Vagina (tissue), 2 donors: Measurements from ENCODE around the gene SH3TC2.

ENCODE experiments used
- POLR2A ChIP-seq, 2 donors: fragments of 450-650 bp; IDR thresholded peaks; one replicate each; pipeline ENCODE4 v1.6.1; 2017; ENCODE audit warnings: antibody characterized with exemption in 2 of 2, mild to moderate bottlenecking in 2 of 2, moderate library complexity in 2 of 2
- POLR2AphosphoS5 ChIP-seq, 2 donors: sonication (generic); formaldehyde crosslinking; IDR thresholded peaks; one replicate each; pipeline ENCODE4 v1.9.0; 2017; ENCODE audit warnings: antibody characterized with exemption in 2 of 2, mild to moderate bottlenecking in 2 of 2, low read depth in 1 of 2; ENCODE audit not compliant: insufficient read depth in 1 of 2
- TF ChIP-seq, protein P1 (sequence below), 3 experiments: fragments of 450-650 bp in 2 of 3; fragments of 200-600 bp in 1 of 3; sonication (generic) in 1 of 3; IDR thresholded peaks; one replicate each; pipeline ENCODE4 v1.5.1; 2017 to 2019; ENCODE audit warnings: antibody characterized with exemption in 3 of 3, mild to moderate bottlenecking in 2 of 3, moderate library complexity in 2 of 3

DNA sequence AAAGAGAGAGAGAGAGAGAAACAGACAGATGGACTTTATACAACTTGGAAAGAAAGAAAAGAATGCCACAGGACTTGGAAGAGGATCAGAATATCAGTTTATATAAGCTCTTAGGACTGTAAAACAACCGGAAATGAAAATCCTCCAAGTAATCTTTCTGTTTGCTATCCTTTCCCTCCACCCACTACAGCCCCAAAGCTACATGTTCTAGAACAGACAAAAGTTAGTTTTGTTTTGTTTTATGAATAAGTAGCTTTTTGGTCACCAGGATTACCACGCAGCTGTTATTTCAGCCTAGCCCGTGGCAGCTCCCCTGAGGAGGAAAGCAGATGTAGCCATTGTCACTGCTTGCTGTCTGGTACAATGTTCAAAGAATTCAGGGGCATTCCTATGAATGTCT is 66.6 kb downstream of the SH3TC2 start:
- TF ChIP-seq POLR2A (IDR thresholded peaks at IDR 0.05) (no peak), POLR2AphosphoS5 (IDR thresholded peaks at IDR 0.05; ENCODE audit: insufficient read depth in 1 of 2, low read depth in 1 of 2) (no peak)
- TF ChIP-seq, protein P1, sequence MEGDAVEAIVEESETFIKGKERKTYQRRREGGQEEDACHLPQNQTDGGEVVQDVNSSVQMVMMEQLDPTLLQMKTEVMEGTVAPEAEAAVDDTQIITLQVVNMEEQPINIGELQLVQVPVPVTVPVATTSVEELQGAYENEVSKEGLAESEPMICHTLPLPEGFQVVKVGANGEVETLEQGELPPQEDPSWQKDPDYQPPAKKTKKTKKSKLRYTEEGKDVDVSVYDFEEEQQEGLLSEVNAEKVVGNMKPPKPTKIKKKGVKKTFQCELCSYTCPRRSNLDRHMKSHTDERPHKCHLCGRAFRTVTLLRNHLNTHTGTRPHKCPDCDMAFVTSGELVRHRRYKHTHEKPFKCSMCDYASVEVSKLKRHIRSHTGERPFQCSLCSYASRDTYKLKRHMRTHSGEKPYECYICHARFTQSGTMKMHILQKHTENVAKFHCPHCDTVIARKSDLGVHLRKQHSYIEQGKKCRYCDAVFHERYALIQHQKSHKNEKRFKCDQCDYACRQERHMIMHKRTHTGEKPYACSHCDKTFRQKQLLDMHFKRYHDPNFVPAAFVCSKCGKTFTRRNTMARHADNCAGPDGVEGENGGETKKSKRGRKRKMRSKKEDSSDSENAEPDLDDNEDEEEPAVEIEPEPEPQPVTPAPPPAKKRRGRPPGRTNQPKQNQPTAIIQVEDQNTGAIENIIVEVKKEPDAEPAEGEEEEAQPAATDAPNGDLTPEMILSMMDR (IDR thresholded peaks at IDR 0.05) = no peak
